Thoracic aorta (tissue), 2 donors: Measurements from ENCODE around the gene SCYL1. TPM values are rescaled to one million over a fixed set of nuclear protein-coding genes. Genes with fewer than 3 reads are reported as not detected.
A peak's percentile ranks its signal among the peaks of the same experiment; 100 is the strongest.
"Not testable (repeated sequence)": the region's sequence is repeated elsewhere in the genome, so short reads cannot be mapped to it uniquely, and the experiment has no call there.

Experiments
- ATAC-seq: fragments of 150-250 bp; one replicate; pipeline ENCODE4 v1.8.0; 2017; ENCODE audit warnings: low read depth; ENCODE audit not compliant: insufficient number of reproducible peaks, low FRiP score
- DNase-seq: peaks from one replicate; pipeline ENCODE4 v3.0.0-alpha.2; 2020; ENCODE audit warnings: low spot score
- H3K27ac ChIP-seq, 2 donors: fragments of 200-600 bp; sonication (generic); 1 replicate in 1 of 2; 2 replicates in 1 of 2; pipeline ENCODE4 v1.5.1; 2016; ENCODE audit warnings: mild to moderate bottlenecking in 2 of 2, moderate library complexity in 2 of 2
- H3K27me3 ChIP-seq: fragments of 200-600 bp; sonication (generic); replicated peaks from 2 replicates; pipeline ENCODE4 v1.6.0; 2016; ENCODE audit warnings: mild to moderate bottlenecking; ENCODE audit not compliant: insufficient read depth
- H3K36me3 ChIP-seq: fragments of 200-600 bp; sonication (generic); one replicate; pipeline ENCODE4 v1.5.1; 2016
- H3K4me1 ChIP-seq, 2 donors: fragments of 200-600 bp; sonication (generic); 1 replicate in 1 of 2; 2 replicates in 1 of 2; pipeline versions ENCODE4 v1.5.1 to v1.6.0; 2016; ENCODE audit warnings: low read depth in 2 of 2, mild to moderate bottlenecking in 1 of 2; ENCODE audit not compliant: control insufficient read depth in 1 of 2
- H3K4me3 ChIP-seq: fragments of 200-600 bp; sonication (generic); 2 replicates; pipeline ENCODE4 v1.5.1; 2016; ENCODE audit warnings: mild to moderate bottlenecking
- H3K9me3 ChIP-seq: fragments of 200-600 bp; sonication (generic); 2 replicates; pipeline ENCODE4 v1.5.1; 2016
- CTCF ChIP-seq: fragments of 200-600 bp; sonication (generic); IDR thresholded peaks from one replicate; pipeline ENCODE4 v1.5.1; 2019; ENCODE audit warnings: antibody characterized with exemption
- total RNA-seq, 2 donors: library from RNA; depleted of rRNA; stranded (reverse); fragments of >200 nt; gene quantifications; one replicate each; pipeline versions ENCODE4 v1.1.0 to v1.2.3, GENCODE V29; 2016

Gene SCYL1
- total RNA-seq, 2 donors from 2014 or later: 96.8 to 106 TPM

- ATAC-seq (no peak), DNase-seq (no peak)
- no peak for TF ChIP-seq CTCF
- H3K36me3 ChIP-seq: no peaks in the 10 kb centered on the region
- H3K4me1 ChIP-seq: peaks cover 23 to 61% of the 10 kb centered on the region in 2 donors
- no peaks in the 10 kb centered on the region for H3K9me3 ChIP-seq
- no peak overlapping the region for H3K4me3 ChIP-seq
- H3K27me3 ChIP-seq: no peaks in the 10 kb centered on the region
- H3K27ac ChIP-seq: no peak overlapping the region
Observed at GRCh38 chr11:65562788-65563187, 37.9 kb downstream of the SCYL1 start.

GRCh38 chr11:65563601-65564000 lies 38.7 kb downstream of the SCYL1 start:
- H3K4me1 ChIP-seq: peaks cover 29 to 65% of the 10 kb centered on the region in 2 donors
- H3K36me3 ChIP-seq: no peaks in the 10 kb centered on the region
- no peak overlapping the region for H3K4me3 ChIP-seq
- DNase-seq: no peak
- no peaks in the 10 kb centered on the region for H3K27me3 ChIP-seq
- no peak for ATAC-seq
- TF ChIP-seq CTCF: no peak
- H3K9me3 ChIP-seq: no peaks in the 10 kb centered on the region
- peak overlapping the region; percentile 46 to 66 for H3K27ac ChIP-seq

GRCh38 chr11:65564879-65565559 lies 40.1 kb downstream of the SCYL1 start:
- H3K9me3 ChIP-seq, DNase-seq, H3K27me3 ChIP-seq, H3K4me3 ChIP-seq, ATAC-seq, H3K36me3 ChIP-seq: not testable (repeated sequence)
- Histone ChIP-seq H3K4me1 (peaks cover 23 to 60% of the 10 kb centered on the region in 2 donors), H3K27ac (peak overlapping the region; percentile 50 to 52)

GRCh38 chr11:65565624-65566453 lies 41.0 kb downstream of the SCYL1 start:
- Histone ChIP-seq H3K27me3 (no peaks in the 10 kb centered on the region), H3K4me1 (peaks cover 20 to 55% of the 10 kb centered on the region in 2 donors), H3K4me3 (no peak overlapping the region), H3K9me3 (no peaks in the 10 kb centered on the region), H3K36me3 (no peaks in the 10 kb centered on the region), H3K27ac (peak overlapping the region; percentile 50 to 52)
- ATAC-seq (no peak), DNase-seq (no peak)
- TF ChIP-seq CTCF: no peak

GRCh38 chr11:65569164-65569972 lies 44.5 kb downstream of the SCYL1 start:
- Histone ChIP-seq H3K27ac (peak overlapping the region; percentile 93 to 96), H3K4me1 (peaks cover 38 to 62% of the 10 kb centered on the region in 2 donors), H3K9me3 (no peaks in the 10 kb centered on the region), H3K36me3 (no peaks in the 10 kb centered on the region), H3K4me3 (peak overlapping the region; percentile 93), H3K27me3 (no peaks in the 10 kb centered on the region)
- DNase-seq (no peak), ATAC-seq (no peak)
- TF ChIP-seq CTCF: no peak
